NT2/D1 (cell line): ENCODE results near the gene AGAP2.

Experiments used
- SUZ12 ChIP-seq: IDR thresholded peaks from 2 replicates; pipeline ENCODE4 v1.6.1; 2011; ENCODE audit not compliant: insufficient read length, insufficient read depth; ENCODE audit errors: extremely low read depth
- YY1 ChIP-seq: IDR thresholded peaks from 2 replicates; pipeline ENCODE4 v1.6.1; 2011; ENCODE audit not compliant: insufficient read length, insufficient read depth
- ZNF274 ChIP-seq: IDR thresholded peaks from 2 replicates; pipeline ENCODE4 v1.6.1; 2011; ENCODE audit warnings: mild to moderate bottlenecking, low read depth, low read length

DNA sequence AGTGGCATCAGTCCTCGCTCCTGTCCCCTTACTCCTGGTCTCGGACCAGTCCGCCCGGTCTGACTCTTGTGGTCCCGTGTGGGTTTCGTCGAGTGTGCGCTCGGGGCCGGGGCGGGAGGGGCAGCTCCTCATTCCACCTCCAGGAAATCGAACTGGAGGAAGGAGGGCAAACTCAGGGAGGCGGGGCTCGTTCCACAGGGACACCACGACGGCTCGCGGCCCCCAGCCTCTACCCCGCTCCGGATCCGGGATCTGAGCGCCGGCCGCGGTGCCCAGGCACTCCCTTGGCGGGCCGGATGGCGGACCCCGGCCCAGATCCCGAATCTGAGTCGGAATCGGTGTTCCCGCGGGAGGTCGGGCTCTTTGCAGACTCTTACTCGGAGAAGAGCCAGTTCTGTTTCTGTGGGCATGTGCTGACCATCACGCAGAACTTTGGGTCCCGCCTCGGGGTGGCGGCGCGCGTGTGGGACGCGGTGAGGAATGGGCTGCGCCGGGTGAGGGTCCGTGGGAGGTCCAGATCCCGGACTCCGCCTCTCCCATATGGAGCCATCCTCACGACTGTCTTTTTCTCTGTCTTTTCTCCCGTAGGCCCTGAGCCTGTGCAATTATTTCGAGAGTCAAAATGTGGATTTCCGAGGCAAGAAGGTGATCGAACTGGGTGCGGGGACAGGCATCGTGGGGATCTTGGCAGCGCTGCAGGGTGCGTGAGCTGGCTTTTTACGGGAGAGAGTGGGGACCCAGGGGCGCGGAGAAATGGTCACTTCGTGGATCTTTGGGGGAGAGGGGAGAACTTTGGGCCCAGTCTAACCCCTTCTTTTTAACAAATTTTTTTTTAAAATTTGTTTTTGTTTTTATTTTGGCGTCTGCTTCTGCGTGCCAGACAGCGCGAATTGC, 34.1 kb upstream of the AGAP2 start, which contains the start of gene EEF1AKMT3:
- TF ChIP-seq YY1: no peak
- TF ChIP-seq SUZ12: no peak
- no peak for TF ChIP-seq ZNF274
